CD8-positive, alpha-beta memory T cell (primary cell): Measurements from ENCODE around the gene HOXA6. TPM values are rescaled to one million over a fixed set of nuclear protein-coding genes. Genes with fewer than 3 reads are reported as not detected.

Experiments
- CTCF ChIA-PET: fragments of 350-600 bp; sonication (Branson Sonifier 250); formaldehyde crosslinking; loops from one replicate; lab custom pipeline; 2021; ENCODE audit warnings: antibody characterized with exemption; lab: Charles Lee
- POLR2A ChIA-PET: fragments of 350-600 bp; sonication (Branson Sonifier 250); formaldehyde crosslinking; loops from one replicate; lab custom pipeline; 2021; ENCODE audit warnings: antibody characterized with exemption; lab: Charles Lee
- DNase-seq, 5 donors: peaks; one replicate each; pipeline versions ENCODE4 v3.0.0 to v3.0.0-alpha.2; 2020 to 2022; ENCODE audit warnings: mixed read lengths in 1 of 5
- H3K27ac ChIP-seq: one replicate; pipeline ENCODE4 v1.7.0; 2013; ENCODE audit warnings: low read depth, mild to moderate bottlenecking, low read length, moderate library complexity
- H3K27me3 ChIP-seq: 2 replicates; pipeline ENCODE4 v1.7.0; 2013; ENCODE audit warnings: low read length, mild to moderate bottlenecking; ENCODE audit not compliant: insufficient read depth, poor library complexity, severe bottlenecking
- H3K36me3 ChIP-seq: 2 replicates; pipeline ENCODE4 v1.7.0; 2013; ENCODE audit warnings: mild to moderate bottlenecking, low read length, moderate library complexity; ENCODE audit not compliant: insufficient read depth
- H3K4me1 ChIP-seq: 2 replicates; pipeline ENCODE4 v1.7.0; 2013; ENCODE audit warnings: mild to moderate bottlenecking, low read length, moderate library complexity; ENCODE audit not compliant: insufficient read depth
- H3K4me3 ChIP-seq: 2 replicates; pipeline ENCODE4 v1.7.0; 2013; ENCODE audit warnings: mild to moderate bottlenecking, low read length
- H3K9me3 ChIP-seq: 2 replicates; pipeline ENCODE4 v1.7.0; 2013; ENCODE audit warnings: mild to moderate bottlenecking, low read length
- H3K27ac Mint-ChIP-seq, 8 donors: one replicate each; pipeline ENCODE4 v1.8.0; 2020 to 2021; ENCODE audit warnings: mixed read lengths in 8 of 8, mild to moderate bottlenecking in 6 of 8, inconsistent platforms in 3 of 8, moderate library complexity in 3 of 8
- H3K27me3 Mint-ChIP-seq, 2 donors: one replicate each; pipeline ENCODE4 v1.8.0; 2020 to 2021; ENCODE audit warnings: mixed read lengths in 2 of 2, mild to moderate bottlenecking in 1 of 2, moderate library complexity in 1 of 2
- H3K36me3 Mint-ChIP-seq, 3 donors: one replicate each; pipeline ENCODE4 v1.8.0; 2020 to 2021; ENCODE audit warnings: mixed read lengths in 3 of 3, inconsistent platforms in 1 of 3, mild to moderate bottlenecking in 1 of 3
- H3K4me1 Mint-ChIP-seq, 3 donors: one replicate each; pipeline ENCODE4 v1.8.0; 2020 to 2021; ENCODE audit warnings: mixed read lengths in 3 of 3, inconsistent platforms in 1 of 3, mild to moderate bottlenecking in 1 of 3
- H3K4me3 Mint-ChIP-seq, 7 donors: one replicate each; pipeline ENCODE4 v1.8.0; 2020 to 2021; ENCODE audit warnings: mixed read lengths in 7 of 7, mild to moderate bottlenecking in 6 of 7, moderate library complexity in 4 of 7, inconsistent platforms in 2 of 7
- H3K9me3 Mint-ChIP-seq, 5 donors: one replicate each; pipeline ENCODE4 v1.8.0; 2020 to 2022; ENCODE audit warnings: mixed read lengths in 5 of 5, mild to moderate bottlenecking in 3 of 5, moderate library complexity in 2 of 5, inconsistent platforms in 1 of 5
- polyA plus RNA-seq: library from polyadenylated mRNA; unstranded; fragments of 300-500 nt; fragmentation: Illumina TruSeq; gene quantifications from one replicate; pipeline ENCODE4 v1.2.3, GENCODE V29; 2021
- total RNA-seq, 2 experiments: library from RNA; stranded (reverse); gene quantifications; one replicate each; pipeline ENCODE4 v1.2.3, GENCODE V29; 2021

Gene HOXA6
- total and polyA plus RNA-seq, 3 experiments from 2014 or later, result not detected

DNA sequence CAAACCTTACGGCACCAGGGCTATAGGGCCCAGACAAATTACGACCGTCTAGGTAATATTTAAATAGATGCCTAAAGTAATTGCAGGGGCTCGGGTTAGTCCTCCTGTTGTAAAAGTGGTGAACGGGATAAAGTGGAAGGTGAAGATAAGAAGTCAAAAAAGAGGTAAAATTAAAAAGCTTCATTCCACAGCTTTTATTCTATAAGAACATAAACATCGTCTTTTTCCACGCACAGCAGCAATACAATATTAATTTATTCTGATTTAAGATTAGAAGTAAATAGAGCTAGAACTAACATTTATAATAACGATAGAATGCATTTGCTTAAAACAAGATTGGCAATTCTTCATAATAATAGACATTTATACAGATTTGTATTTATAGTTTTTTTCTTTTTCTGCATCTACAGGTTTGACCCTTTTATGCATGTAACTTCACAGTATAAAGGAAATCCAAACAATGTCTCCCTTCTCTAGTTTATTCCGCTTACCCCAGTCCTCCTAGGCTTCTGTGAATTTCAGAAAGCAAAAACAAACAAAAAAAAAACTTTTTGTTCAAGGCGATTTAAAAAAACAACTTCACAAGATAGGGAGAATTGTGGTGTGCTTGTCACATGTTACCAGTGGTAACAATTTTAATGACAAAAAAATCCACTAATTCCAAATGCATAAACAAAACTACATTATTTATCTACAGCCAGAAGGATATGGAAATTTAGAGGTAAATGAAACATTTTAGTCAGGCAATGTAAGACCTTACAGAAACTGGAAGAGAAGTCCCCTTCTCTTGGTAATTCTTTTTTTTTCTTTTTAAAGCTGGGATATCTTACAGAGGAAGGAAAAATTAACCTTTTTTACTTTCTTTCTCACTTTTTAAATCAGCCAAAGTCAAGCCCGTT, 23.1 kb upstream of the HOXA6 start:
- Histone ChIP-seq H3K9me3 (no peaks in the 10 kb centered on the region), H3K4me3 (no peak overlapping the region), H3K27me3 (peaks cover 90% of the 10 kb centered on the region), H3K27ac (no peak overlapping the region), H3K36me3 (no peaks in the 10 kb centered on the region), H3K4me1 (peaks cover 43% of the 10 kb centered on the region)
- Mint-ChIP-seq H3K27me3 (peaks cover 75 to 80% of the 10 kb centered on the region in 2 donors), H3K4me3 (peak overlapping the region in 3 of 7 donors; percentile 2 to 87 (median 9)), H3K9me3 (peaks cover 0 to 19% (median 5%) of the 10 kb centered on the region in 5 donors), H3K4me1 (peaks cover 23 to 46% (median 29%) of the 10 kb centered on the region in 3 donors), H3K27ac (peak overlapping the region in 1 of 8 donors; percentile 82), H3K36me3 (no peaks in the 10 kb centered on the region)
- DNase-seq, result no peak
- POLR2A ChIA-PET, result no interaction called here
- CTCF ChIA-PET, result interaction anchor here (1.0 to 4.0 kb wide), 5 partner anchors 9 to 25 kb away, joined by 3 to 26 read pairs (median 4); no protein-coding TSS in a partner anchor

DNA sequence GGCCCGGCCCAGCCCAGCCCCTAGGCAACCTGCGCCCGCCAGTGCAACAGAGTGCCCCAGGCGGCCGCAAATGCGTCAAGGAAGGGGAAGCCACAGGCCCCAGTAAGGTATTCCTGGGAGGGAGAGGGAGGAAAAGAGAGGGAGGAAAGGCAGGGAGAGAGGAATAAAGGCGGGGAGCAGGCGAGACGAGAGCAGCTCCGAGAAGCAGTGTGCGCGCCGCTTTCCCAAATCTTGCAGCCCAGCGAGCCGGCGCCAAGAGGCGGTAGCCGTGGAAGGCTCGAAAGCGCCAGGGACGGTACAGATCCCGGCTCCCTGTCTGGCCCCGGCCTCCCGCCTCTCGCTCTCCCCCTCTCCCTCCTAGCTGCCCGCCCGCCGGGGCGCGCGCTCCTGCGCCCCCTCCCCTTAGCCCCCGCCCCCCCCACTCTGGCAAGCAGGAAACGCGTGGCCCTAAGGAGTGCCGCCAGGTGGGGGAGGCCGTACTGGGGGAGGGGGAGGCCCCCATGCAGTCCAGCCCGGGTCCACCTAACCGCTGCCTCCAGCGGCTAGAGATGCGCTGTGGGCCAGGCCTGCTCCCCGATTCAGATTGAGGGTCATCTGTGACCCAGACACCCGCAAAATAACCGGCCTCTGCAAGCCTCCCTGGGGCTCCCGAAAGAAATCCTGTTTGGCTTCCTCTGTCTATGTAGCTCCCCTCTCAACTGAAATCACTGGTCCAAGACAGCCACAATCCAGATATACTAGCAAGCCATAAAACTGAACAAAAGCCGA, 22.3 kb upstream of the HOXA6 start:
- H3K9me3 Mint-ChIP-seq, result peaks cover 0 to 18% (median 5%) of the 10 kb centered on the region in 5 donors
- H3K36me3 ChIP-seq, result no peaks in the 10 kb centered on the region
- H3K9me3 ChIP-seq, result no peaks in the 10 kb centered on the region
- H3K4me1 ChIP-seq, result peaks cover 51% of the 10 kb centered on the region
- peaks cover 27 to 47% (median 30%) of the 10 kb centered on the region in 3 donors for H3K4me1 Mint-ChIP-seq
- DNase-seq, result peak in 1 of 5 donors; percentile 36
- H3K27me3 ChIP-seq, result peaks cover 92% of the 10 kb centered on the region
- H3K27me3 Mint-ChIP-seq, result peaks cover 71 to 79% of the 10 kb centered on the region in 2 donors
- no peak overlapping the region for H3K27ac ChIP-seq
- H3K27ac Mint-ChIP-seq, result peak overlapping the region in 2 of 8 donors; percentile 39 to 82
- ChIA-PET POLR2A (no interaction called here), CTCF (interaction anchor here (1.0 to 4.0 kb wide), 5 partner anchors 8 to 26 kb away, joined by 3 to 26 read pairs (median 9); no protein-coding TSS in a partner anchor)
- no peak overlapping the region for H3K4me3 ChIP-seq
- peak overlapping the region in 4 of 7 donors; percentile 9 to 77 (median 45) for H3K4me3 Mint-ChIP-seq
- no peaks in the 10 kb centered on the region for H3K36me3 Mint-ChIP-seq

DNA sequence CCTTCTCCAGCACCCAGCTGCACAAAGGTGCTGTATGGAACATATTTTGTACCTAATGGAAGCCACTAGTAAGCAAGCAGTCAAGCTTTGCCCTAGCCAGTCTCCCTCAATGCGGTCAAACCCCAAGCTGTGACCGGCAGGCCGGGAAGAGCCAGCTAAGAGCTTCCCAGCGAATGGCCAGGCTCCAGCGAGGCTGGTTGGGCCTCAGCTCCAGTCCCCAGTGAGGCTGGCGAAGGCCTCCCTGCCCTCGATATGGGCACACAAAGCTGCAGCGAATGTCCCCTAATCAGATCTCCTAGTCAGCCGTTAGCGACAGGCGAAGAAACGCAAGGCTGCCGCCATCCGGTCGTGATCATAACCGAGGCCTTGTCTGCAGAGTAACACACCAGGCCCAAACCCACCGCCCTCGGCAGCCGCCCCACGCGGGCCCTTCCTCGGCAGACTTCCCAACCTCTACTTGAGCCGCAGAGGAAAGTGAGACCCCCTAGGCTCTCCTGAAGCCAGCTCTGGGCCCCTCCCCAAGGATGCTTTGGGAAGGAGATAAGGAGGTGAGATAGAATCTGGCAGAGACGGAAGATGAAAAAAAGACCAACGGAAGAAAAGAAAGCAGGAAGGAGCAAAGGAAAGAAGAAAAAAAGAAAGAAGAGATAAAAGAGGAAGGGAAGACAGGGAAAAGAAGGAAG, 20.8 kb upstream of the HOXA6 start:
- peaks cover 47% of the 10 kb centered on the region for H3K4me1 ChIP-seq
- no peaks in the 10 kb centered on the region for H3K36me3 ChIP-seq
- Mint-ChIP-seq H3K4me3 (peak overlapping the region in 6 of 7 donors; percentile 23 to 71 (median 30)), H3K27me3 (peaks cover 82 to 86% of the 10 kb centered on the region in 2 donors), H3K4me1 (peaks cover 27 to 41% (median 31%) of the 10 kb centered on the region in 3 donors), H3K27ac (peak overlapping the region in 4 of 8 donors; percentile 2 to 62 (median 32)), H3K9me3 (peaks cover 0 to 18% (median 5%) of the 10 kb centered on the region in 5 donors), H3K36me3 (no peaks in the 10 kb centered on the region)
- H3K9me3 ChIP-seq, result no peaks in the 10 kb centered on the region
- CTCF ChIA-PET, result interaction anchor here (1.4 to 3.3 kb wide), 4 partner anchors 9 to 27 kb away, joined by 4 to 16 read pairs (median 6); no protein-coding TSS in a partner anchor
- H3K27me3 ChIP-seq, result peaks cover 95% of the 10 kb centered on the region
- H3K4me3 ChIP-seq, result no peak overlapping the region
- DNase-seq, result peak in 1 of 5 donors; percentile 47
- POLR2A ChIA-PET, result no interaction called here
- H3K27ac ChIP-seq, result no peak overlapping the region

DNA sequence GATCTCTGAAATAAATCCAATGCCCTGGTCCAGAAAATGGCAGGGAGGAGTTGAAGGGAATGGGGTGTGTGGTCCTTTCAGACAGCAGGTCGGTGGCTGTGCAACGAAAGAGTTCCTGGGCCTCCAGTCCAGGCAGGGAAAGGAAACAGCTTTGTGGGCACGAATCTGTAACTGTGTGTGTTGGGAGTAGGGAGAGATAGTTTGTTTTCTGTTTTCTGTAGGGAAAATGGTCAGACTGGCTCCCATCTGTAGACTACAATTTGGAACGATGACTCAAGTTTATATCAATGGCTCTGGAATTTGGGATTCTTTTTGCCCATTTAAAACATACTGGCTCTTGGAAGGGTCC, 20.3 kb upstream of the HOXA6 start:
- Histone ChIP-seq H3K36me3 (no peaks in the 10 kb centered on the region), H3K27ac (no peak overlapping the region), H3K4me3 (no peak overlapping the region), H3K27me3 (peaks cover 94% of the 10 kb centered on the region), H3K9me3 (no peaks in the 10 kb centered on the region), H3K4me1 (peaks cover 43% of the 10 kb centered on the region)
- Mint-ChIP-seq H3K9me3 (peaks cover 0 to 18% (median 5%) of the 10 kb centered on the region in 5 donors), H3K36me3 (no peaks in the 10 kb centered on the region), H3K4me3 (peak overlapping the region in 4 of 7 donors; percentile 16 to 71 (median 32)), H3K4me1 (peaks cover 27 to 41% (median 31%) of the 10 kb centered on the region in 3 donors), H3K27me3 (peaks cover 87 to 88% of the 10 kb centered on the region in 2 donors), H3K27ac (peak overlapping the region in 2 of 8 donors; percentile 55 to 62)
- POLR2A ChIA-PET, result no interaction called here
- CTCF ChIA-PET, result interaction anchor here (1.4 to 3.3 kb wide), 3 partner anchors 9 to 17 kb away, joined by 4 to 16 read pairs (median 9); no protein-coding TSS in a partner anchor
- peak in 1 of 5 donors; percentile 18 for DNase-seq

DNA sequence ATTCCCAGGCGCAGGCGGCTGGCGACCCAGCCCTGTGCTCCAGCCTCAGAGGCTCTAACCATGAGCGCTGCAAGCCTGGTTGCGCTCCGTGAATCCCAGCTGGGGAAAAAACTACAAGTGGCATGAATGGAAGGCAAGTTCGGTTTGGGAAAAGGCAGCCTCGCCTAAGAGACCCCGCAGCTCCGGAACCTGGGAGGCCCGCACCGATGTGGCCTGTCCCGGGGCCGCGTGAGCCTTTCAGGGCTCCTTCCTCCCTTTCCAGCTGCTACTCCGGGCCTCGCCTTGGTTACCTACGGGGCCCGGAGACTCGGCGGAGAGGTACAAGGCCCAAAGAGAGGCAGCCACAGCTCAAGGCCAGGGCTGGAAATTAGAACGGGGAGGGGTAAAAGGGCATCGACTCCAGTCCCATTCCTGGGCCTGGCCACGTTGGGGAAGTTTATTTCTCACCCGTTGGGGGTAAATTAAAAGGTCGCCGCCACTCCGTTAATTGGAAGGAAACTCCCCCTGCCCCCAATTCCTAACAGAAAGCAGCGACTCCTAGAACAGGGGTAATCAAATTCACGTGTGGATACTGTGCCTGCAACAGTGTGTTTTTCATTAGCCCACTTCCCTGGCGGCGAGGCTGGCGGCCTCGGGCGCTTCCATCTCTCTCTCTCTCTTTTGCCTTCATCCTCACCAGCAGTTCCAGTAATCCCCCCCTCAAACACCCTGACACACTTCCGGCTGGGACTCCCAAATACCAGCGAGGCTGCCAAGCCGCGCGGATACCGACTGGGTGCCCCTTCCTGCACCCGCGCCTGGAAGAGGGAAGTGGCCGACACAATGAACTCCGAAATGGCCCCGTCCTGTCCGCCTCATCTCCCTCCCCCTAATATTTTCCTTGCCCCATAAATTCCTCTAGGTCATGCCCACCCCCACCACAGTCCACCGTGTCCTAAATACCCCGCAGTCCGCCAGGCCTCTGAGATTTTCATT, 19.2 kb upstream of the HOXA6 start:
- peaks cover 33% of the 10 kb centered on the region for H3K4me1 ChIP-seq

DNA sequence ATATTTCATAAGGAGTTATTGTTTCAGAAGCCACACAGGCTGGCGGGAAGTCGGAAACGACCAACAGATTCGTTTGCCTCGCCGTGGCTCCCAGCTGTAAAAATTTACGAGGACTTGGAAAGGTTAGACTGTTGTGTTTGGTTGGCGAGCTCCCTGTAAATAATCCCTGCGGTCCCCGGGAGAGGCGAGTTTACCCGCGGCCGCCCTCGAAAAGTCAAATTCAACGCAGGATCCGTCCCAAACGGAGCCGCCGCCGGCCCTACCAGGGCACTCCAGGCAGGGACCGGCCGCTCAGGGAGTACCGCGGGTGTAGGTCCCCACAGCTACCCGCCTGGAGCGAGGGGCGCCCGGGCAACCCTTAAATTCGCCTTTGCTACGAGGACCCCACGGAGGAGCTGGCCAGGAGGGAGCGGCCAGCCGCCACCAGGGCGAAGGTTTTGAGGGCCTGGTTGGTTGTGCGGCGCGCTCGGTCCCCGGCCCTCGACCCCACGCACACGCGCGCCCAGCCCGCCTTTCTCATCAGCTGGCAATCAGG, 18.5 kb upstream of the HOXA6 start:
- ChIA-PET CTCF (interaction anchor here (0.7 to 1.8 kb wide), 7 partner anchors 9 to 485 kb away, joined by 3 to 5 read pairs (median 4); partner anchors contain the start of genes HOXA3 and HOXA7), POLR2A (no interaction called here)
- Histone ChIP-seq H3K4me1 (peaks cover 29% of the 10 kb centered on the region), H3K9me3 (no peaks in the 10 kb centered on the region), H3K27me3 (peaks cover 91% of the 10 kb centered on the region), H3K27ac (no peak overlapping the region), H3K36me3 (no peaks in the 10 kb centered on the region), H3K4me3 (no peak overlapping the region)
- Mint-ChIP-seq H3K4me1 (peaks cover 15 to 31% (median 20%) of the 10 kb centered on the region in 3 donors), H3K27ac (peak overlapping the region in 4 of 8 donors; percentile 15 to 83 (median 60)), H3K27me3 (peaks cover 85% of the 10 kb centered on the region in 2 donors), H3K9me3 (peaks cover 0 to 9% (median 0%) of the 10 kb centered on the region in 5 donors), H3K36me3 (no peaks in the 10 kb centered on the region), H3K4me3 (peak overlapping the region; percentile 54 to 82 (median 67))
- peak in 1 of 5 donors; percentile 34 for DNase-seq

More for the DNA sequence above, 19.2 kb upstream of the HOXA6 start:
- H3K27me3 ChIP-seq, result peaks cover 93% of the 10 kb centered on the region
- H3K9me3 ChIP-seq, result no peaks in the 10 kb centered on the region
- ChIA-PET CTCF (interaction anchor here (0.9 to 1.8 kb wide), 6 partner anchors 9 to 485 kb away, joined by 3 to 5 read pairs (median 4); partner anchors contain the start of genes HOXA3 and HOXA7), POLR2A (interaction anchor here (0.6 kb wide), 1 partner anchor 18 kb away, joined by 4 read pairs; the partner anchor contains the start of gene HOXA11)
- Mint-ChIP-seq H3K4me1 (peaks cover 19 to 34% (median 24%) of the 10 kb centered on the region in 3 donors), H3K27me3 (peaks cover 89 to 90% of the 10 kb centered on the region in 2 donors), H3K36me3 (no peaks in the 10 kb centered on the region), H3K27ac (peak overlapping the region in 4 of 8 donors; percentile 57 to 83 (median 68)), H3K9me3 (peaks cover 0 to 10% (median under 1%) of the 10 kb centered on the region in 5 donors), H3K4me3 (peak overlapping the region in 6 of 7 donors; percentile 8 to 71 (median 41))
- H3K27ac ChIP-seq, result no peak overlapping the region
- peak in 1 of 5 donors; percentile 37 for DNase-seq
- H3K36me3 ChIP-seq, result no peaks in the 10 kb centered on the region
- H3K4me3 ChIP-seq, result no peak overlapping the region
